ENCODE results near the gene ERC1. TPM values are rescaled to one million over a fixed set of nuclear protein-coding genes. Genes with fewer than 3 reads are reported as not detected.

ERC1 gene
- total and polyA plus RNA-seq, 7 donors: 4.0 to 35.6 (median 29.4) TPM

DNA sequence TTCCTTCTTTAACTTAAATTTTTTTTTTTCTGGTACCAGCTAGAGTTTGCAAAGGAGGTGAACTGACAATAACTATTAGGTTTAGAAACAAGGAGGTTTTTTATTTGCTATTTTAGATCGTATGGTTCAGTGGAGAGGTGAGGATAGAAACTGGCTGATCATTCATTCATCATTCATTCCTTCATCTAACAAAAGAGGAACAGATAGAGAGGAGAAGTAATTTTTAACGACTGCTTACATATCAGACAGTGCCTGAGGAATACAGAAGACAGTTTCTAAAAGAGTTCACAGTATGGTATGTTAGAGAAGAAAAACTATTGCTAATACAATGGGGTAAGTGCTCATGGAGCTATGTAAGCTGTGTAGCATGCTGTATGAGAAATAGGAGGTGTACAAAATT lies 111.1 kb downstream of the ERC1 start:
- no peaks in the 10 kb centered on the region for H3K27me3 ChIP-seq (ENCODE audit: insufficient read depth in 3 of 3, low read length in 2 of 3)
- intact Hi-C loops (cut with DNase I): no loop called here
- 78 to 88% (median 88%) methylated on average over 2 of the region's 2 CpGs for WGBS, 3 donors
- DNase-seq (no peak), ATAC-seq (no peak)
- H3K36me3 ChIP-seq (ENCODE audit: insufficient read depth in 1 of 2, low read depth in 1 of 2): peaks cover 0 to 5% of the 10 kb centered on the region in 2 donors
- TF ChIP-seq, protein P1, sequence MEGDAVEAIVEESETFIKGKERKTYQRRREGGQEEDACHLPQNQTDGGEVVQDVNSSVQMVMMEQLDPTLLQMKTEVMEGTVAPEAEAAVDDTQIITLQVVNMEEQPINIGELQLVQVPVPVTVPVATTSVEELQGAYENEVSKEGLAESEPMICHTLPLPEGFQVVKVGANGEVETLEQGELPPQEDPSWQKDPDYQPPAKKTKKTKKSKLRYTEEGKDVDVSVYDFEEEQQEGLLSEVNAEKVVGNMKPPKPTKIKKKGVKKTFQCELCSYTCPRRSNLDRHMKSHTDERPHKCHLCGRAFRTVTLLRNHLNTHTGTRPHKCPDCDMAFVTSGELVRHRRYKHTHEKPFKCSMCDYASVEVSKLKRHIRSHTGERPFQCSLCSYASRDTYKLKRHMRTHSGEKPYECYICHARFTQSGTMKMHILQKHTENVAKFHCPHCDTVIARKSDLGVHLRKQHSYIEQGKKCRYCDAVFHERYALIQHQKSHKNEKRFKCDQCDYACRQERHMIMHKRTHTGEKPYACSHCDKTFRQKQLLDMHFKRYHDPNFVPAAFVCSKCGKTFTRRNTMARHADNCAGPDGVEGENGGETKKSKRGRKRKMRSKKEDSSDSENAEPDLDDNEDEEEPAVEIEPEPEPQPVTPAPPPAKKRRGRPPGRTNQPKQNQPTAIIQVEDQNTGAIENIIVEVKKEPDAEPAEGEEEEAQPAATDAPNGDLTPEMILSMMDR (IDR thresholded peaks at IDR 0.05): no peak
- H3K4me3 ChIP-seq: no peak overlapping the region
- H3K9me3 ChIP-seq: no peaks in the 10 kb centered on the region
- peaks cover 5% of the 10 kb centered on the region for H3K4me1 ChIP-seq
- H3K27ac ChIP-seq: no peak overlapping the region

DNA sequence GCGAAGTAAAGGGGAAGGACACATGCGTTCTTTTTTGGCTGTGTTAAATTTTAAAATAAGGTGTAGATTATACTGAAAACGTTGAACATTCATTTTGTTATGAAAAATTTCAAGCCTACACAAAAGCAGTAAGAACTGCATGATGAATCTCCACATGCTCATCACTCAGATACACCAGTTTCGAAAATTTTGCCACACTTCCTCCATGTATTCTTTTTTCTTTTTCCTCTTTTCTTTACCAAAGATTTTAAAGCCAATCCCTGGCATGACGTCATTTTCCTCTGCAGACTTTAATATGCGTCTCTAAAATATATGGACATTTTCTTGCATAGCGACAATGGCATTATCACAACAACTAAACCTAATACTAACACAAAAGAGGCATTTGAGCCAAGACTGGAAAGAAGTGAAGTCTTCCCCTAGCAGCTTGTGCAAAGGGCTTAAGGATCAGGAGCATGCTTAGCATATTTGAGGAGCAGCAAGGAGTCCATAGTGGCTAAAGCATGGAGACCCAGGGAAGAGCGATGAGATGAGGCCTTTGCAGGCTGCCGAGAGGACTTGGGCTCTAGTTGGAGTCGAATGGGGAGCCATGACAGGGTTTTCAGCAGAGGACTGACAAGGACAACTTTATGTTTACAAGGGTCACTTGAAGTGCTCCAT lies 111.9 kb downstream of the ERC1 start:
- WGBS, 3 donors: 91 to 94% (median 92%) methylated on average over 10 of the region's 10 CpGs
- no peak overlapping the region for H3K27ac ChIP-seq
- DNase-seq (no peak), ATAC-seq (no peak)
- intact Hi-C loops (cut with DNase I): no loop called here
- H3K4me1 ChIP-seq: peaks cover 5% of the 10 kb centered on the region
- no peaks in the 10 kb centered on the region for H3K27me3 ChIP-seq (ENCODE audit: insufficient read depth in 3 of 3, low read length in 2 of 3)
- TF ChIP-seq, protein P1 (IDR thresholded peaks at IDR 0.05): no peak
- no peak overlapping the region for H3K4me3 ChIP-seq
- peaks cover 0 to 5% of the 10 kb centered on the region in 2 donors for H3K36me3 ChIP-seq (ENCODE audit: insufficient read depth in 1 of 2, low read depth in 1 of 2)
- H3K9me3 ChIP-seq: no peaks in the 10 kb centered on the region

DNA sequence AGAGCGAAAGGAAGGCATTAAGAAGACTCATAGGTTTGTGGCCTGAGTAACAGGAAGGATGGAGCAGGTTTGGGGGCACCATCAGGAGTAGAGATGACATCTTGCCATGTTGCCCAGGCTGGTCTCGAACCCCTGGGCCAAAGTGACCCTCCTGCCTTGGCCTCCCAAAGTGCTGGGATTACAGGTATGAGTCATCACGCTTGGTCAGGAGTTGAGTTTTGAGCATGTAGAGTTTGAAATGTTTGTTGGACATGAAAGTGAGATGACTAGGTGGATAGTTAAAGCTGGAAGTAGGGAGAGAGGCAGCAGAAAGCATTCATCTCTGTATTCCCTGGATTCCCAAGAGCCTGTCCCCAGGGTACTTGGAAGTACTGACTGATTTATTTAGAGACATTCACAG lies 112.6 kb downstream of the ERC1 start:
- H3K4me3 ChIP-seq: no peak overlapping the region
- H3K36me3 ChIP-seq (ENCODE audit: insufficient read depth in 1 of 2, low read depth in 1 of 2): peaks cover 0 to 5% of the 10 kb centered on the region in 2 donors
- ATAC-seq: no peak
- H3K9me3 ChIP-seq: no peaks in the 10 kb centered on the region
- WGBS, 3 donors: 96 to 99% (median 96%) methylated on average over 3 of the region's 3 CpGs
- intact Hi-C loops (cut with DNase I): no loop called here
- peaks cover 5% of the 10 kb centered on the region for H3K4me1 ChIP-seq
- TF ChIP-seq, protein P1 (IDR thresholded peaks at IDR 0.05): no peak
- no peak overlapping the region for H3K27ac ChIP-seq
- no peaks in the 10 kb centered on the region for H3K27me3 ChIP-seq (ENCODE audit: insufficient read depth in 3 of 3, low read length in 2 of 3)
- DNase-seq: no peak

DNA sequence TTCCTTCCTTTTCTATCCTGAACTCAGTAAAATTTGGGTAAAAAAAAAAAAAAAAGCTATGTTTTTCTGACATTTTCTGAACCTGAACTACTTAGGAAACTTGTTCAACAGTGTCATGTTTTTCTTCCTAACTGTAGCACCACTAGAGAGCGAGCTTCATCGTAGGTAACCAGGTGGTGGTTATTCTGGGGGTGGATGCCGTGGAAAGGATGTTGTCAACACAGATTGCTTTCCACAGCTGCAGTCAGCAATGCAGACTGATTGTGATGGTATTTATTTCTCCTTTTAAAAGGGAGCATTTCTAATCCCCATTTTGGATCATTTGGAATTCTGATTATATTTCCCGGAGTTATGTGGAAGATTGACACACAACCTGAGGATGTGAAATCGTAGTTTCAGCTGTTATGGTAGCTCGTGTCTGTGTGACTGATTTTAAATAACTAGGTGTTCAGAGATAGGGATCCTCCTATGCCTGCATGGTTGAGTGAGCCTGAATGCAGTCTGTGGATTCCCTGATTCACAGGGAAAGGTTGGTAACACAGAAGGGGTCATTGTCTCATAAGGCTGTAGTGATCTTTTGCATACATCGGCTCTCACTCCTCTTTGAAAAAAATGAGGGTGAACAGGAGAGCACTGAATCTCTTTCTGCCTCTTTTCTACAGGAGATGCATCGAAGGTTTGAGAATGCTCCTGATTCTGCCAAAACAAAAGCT lies 113.2 kb downstream of the ERC1 start:
- intact Hi-C loops (cut with DNase I): no loop called here
- peaks cover 0 to 5% of the 10 kb centered on the region in 2 donors for H3K36me3 ChIP-seq (ENCODE audit: insufficient read depth in 1 of 2, low read depth in 1 of 2)

More for the DNA sequence above, 113.2 kb downstream of the ERC1 start:
- DNase-seq: no peak
- no peak overlapping the region for H3K4me3 ChIP-seq
- H3K27me3 ChIP-seq (ENCODE audit: insufficient read depth in 3 of 3, low read length in 2 of 3): no peaks in the 10 kb centered on the region
- no peak overlapping the region for H3K27ac ChIP-seq
- H3K4me1 ChIP-seq: peaks cover 5% of the 10 kb centered on the region
- no peaks in the 10 kb centered on the region for H3K9me3 ChIP-seq
- ATAC-seq: no peak
- WGBS, 3 donors: 72 to 76% (median 72%) methylated on average over 8 of the region's 8 CpGs
- TF ChIP-seq, protein P1 (IDR thresholded peaks at IDR 0.05): no peak
